Activated CD8-positive, alpha-beta memory T cell treated with anti-CD3 and anti-CD28 coated beads, Interleukin-2, amount 10 ng/mL, durations not matched to agents 7 days and 5 days (primary cell): Measurements from ENCODE around the gene PDZD4. TPM values are rescaled to one million over a fixed set of nuclear protein-coding genes. Genes with fewer than 3 reads are reported as not detected.

Experiments used
- ATAC-seq: fragments of 150-1000 bp; cut with Tn5 transposase; one replicate; pipeline ENCODE4 v1.10.0; 2021; ENCODE audit warnings: moderate library complexity
- CTCF ChIA-PET: fragments of 350-600 bp; sonication (Branson Sonifier 250); formaldehyde crosslinking; loops from one replicate; lab custom pipeline; 2021; ENCODE audit warnings: antibody characterized with exemption; lab: Charles Lee
- DNase-seq: peaks from one replicate; pipeline ENCODE4 v3.0.0-alpha.2; 2020
- H3K27ac Mint-ChIP-seq: one replicate; pipeline ENCODE4 v1.8.0; 2021; ENCODE audit warnings: mild to moderate bottlenecking, mixed read lengths
- H3K27me3 Mint-ChIP-seq: one replicate; pipeline ENCODE4 v1.8.0; 2021; ENCODE audit warnings: mixed read lengths
- H3K36me3 Mint-ChIP-seq: one replicate; pipeline ENCODE4 v1.8.0; 2021; ENCODE audit warnings: mild to moderate bottlenecking, mixed read lengths
- H3K4me1 Mint-ChIP-seq: one replicate; pipeline ENCODE4 v1.8.0; 2021; ENCODE audit warnings: mixed read lengths
- H3K4me3 Mint-ChIP-seq: one replicate; pipeline ENCODE4 v1.8.0; 2021; ENCODE audit warnings: mild to moderate bottlenecking, moderate library complexity, mixed read lengths
- H3K9me3 Mint-ChIP-seq: one replicate; pipeline ENCODE4 v1.8.0; 2022; ENCODE audit warnings: low read depth, mixed read lengths
- total RNA-seq, 2 experiments: library from RNA; stranded (reverse); gene quantifications; one replicate each; pipeline ENCODE4 v1.2.3, GENCODE V29; 2021

The PDZD4 gene
- total RNA-seq, 2 experiments from 2014 or later = 0.07 to 0.12 TPM

- Mint-ChIP-seq H3K27ac (no peak overlapping the region), H3K27me3 (no peaks in the 10 kb centered on the region), H3K36me3 (no peaks in the 10 kb centered on the region), H3K9me3 (no peaks in the 10 kb centered on the region), H3K4me3 (no peak overlapping the region), H3K4me1 (peaks cover 2% of the 10 kb centered on the region)
- CTCF ChIA-PET = interaction anchor here (1.0 to 1.8 kb wide), 8 partner anchors 10 to 205 kb away, joined by 3 to 6 read pairs (median 4); partner anchors contain the start of genes IDH3G, RENBP, SLC6A8 and SSR4
- ATAC-seq (no peak), DNase-seq (no peak)
These were observed 67.6 kb downstream of the PDZD4 start for GRCh38 chrX:153762626-153763173.

GRCh38 chrX:153761863-153762262, 68.5 kb downstream of the PDZD4 start:
- ATAC-seq (no peak), DNase-seq (no peak)
- peaks cover 2% of the 10 kb centered on the region for H3K4me1 Mint-ChIP-seq
- H3K27ac Mint-ChIP-seq = no peak overlapping the region
- H3K27me3 Mint-ChIP-seq = no peaks in the 10 kb centered on the region
- CTCF ChIA-PET = no interaction called here
- H3K4me3 Mint-ChIP-seq = no peak overlapping the region
- no peaks in the 10 kb centered on the region for H3K9me3 Mint-ChIP-seq
- H3K36me3 Mint-ChIP-seq = no peaks in the 10 kb centered on the region

GRCh38 chrX:153755136-153755535, 75.2 kb downstream of the PDZD4 start:
- peaks cover 9% of the 10 kb centered on the region for H3K27me3 Mint-ChIP-seq
- CTCF ChIA-PET = interaction anchor here (0.6 kb wide), 1 partner anchor 1306 kb away, joined by 3 read pairs; no protein-coding TSS in a partner anchor

More at GRCh38 chrX:153755136-153755535, 75.2 kb downstream of the PDZD4 start:
- Mint-ChIP-seq H3K36me3 (no peaks in the 10 kb centered on the region), H3K4me1 (no peaks in the 10 kb centered on the region), H3K9me3 (no peaks in the 10 kb centered on the region), H3K4me3 (no peak overlapping the region), H3K27ac (no peak overlapping the region)
- ATAC-seq (no peak), DNase-seq (no peak)

Other genes with a start within 250 kb of the PDZD4 start
- gene CCNQ, start 231.4 kb downstream of the PDZD4 start, total RNA-seq = 10 to 100 TPM; 17.5 to 24.7 TPM
- gene DUSP9, start 183.3 kb downstream of the PDZD4 start, total RNA-seq = under 1 TPM in 1 of 2 experiments, not detected in 1; 0.09 TPM
- not detected for gene PNCK, start 156.7 kb downstream of the PDZD4 start, total RNA-seq
- 1 to 10 TPM in 1 of 2 experiments, under 1 TPM in 1; 0.93 to 1.1 TPM for gene SLC6A8, start 142.6 kb downstream of the PDZD4 start, total RNA-seq
- 100 to 1,000 TPM; 137 to 148 TPM for gene BCAP31, start 106.2 kb downstream of the PDZD4 start, total RNA-seq
- 10 to 100 TPM; 10.7 to 18.3 TPM for gene ABCD1, start 105.7 kb downstream of the PDZD4 start, total RNA-seq
- gene PLXNB3, start 66.3 kb downstream of the PDZD4 start, total RNA-seq = under 1 TPM; 0.42 to 0.50 TPM
- not detected for gene SRPK3, start 49.5 kb downstream of the PDZD4 start, total RNA-seq
- gene IDH3G, start 36.2 kb downstream of the PDZD4 start, total RNA-seq = 10 to 100 TPM; 69.4 to 72.0 TPM
- 100 to 1,000 TPM; 190 to 191 TPM for gene SSR4, start 35.9 kb downstream of the PDZD4 start, total RNA-seq
- 1 to 10 TPM; 3.6 to 4.9 TPM for gene L1CAM, start 55.6 kb upstream of the PDZD4 start, total RNA-seq
- gene AVPR2, start 74.1 kb upstream of the PDZD4 start, total RNA-seq = not detected
- gene ARHGAP4, start 95.7 kb upstream of the PDZD4 start, total RNA-seq = 100 to 1,000 TPM; 188 to 300 TPM
- gene NAA10, start 104.5 kb upstream of the PDZD4 start, total RNA-seq = 100 to 1,000 TPM in 1 of 2 experiments, 10 to 100 TPM in 1; 92.8 to 115 TPM
- 1 to 10 TPM; 6.8 to 7.5 TPM for gene RENBP, start 114.1 kb upstream of the PDZD4 start, total RNA-seq
- gene HCFC1, start 141.3 kb upstream of the PDZD4 start, total RNA-seq = 100 to 1,000 TPM; 136 to 138 TPM
- 10 to 100 TPM in 1 of 2 experiments, 1 to 10 TPM in 1; 8.6 to 10.7 TPM for gene TMEM187, start 142.2 kb upstream of the PDZD4 start, total RNA-seq
- gene IRAK1, start 189.4 kb upstream of the PDZD4 start, total RNA-seq = 100 to 1,000 TPM; 127 to 148 TPM